Mucosa of rectum (tissue), 2 donors: ENCODE results near the gene SMAD5.

Experiments used
- H3K27ac ChIP-seq, 2 donors: one replicate each; pipeline ENCODE4 v1.7.0; 2013; ENCODE audit warnings: inconsistent platforms in 2 of 2, low read depth in 2 of 2, low read length in 2 of 2
- H3K27me3 ChIP-seq, 2 donors: one replicate each; pipeline ENCODE4 v1.7.0; 2013; ENCODE audit warnings: low read length in 2 of 2; ENCODE audit not compliant: control insufficient read depth in 2 of 2, insufficient read depth in 2 of 2
- H3K36me3 ChIP-seq, 2 donors: one replicate each; pipeline ENCODE4 v1.7.0; 2013; ENCODE audit warnings: low read length in 2 of 2; ENCODE audit not compliant: control insufficient read depth in 2 of 2, insufficient read depth in 2 of 2
- H3K4me1 ChIP-seq, 2 donors: one replicate each; pipeline ENCODE4 v1.7.0; 2013; ENCODE audit warnings: low read length in 2 of 2, mild to moderate bottlenecking in 1 of 2; ENCODE audit not compliant: control insufficient read depth in 2 of 2, insufficient read depth in 2 of 2
- H3K4me3 ChIP-seq, 2 donors: one replicate each; pipeline ENCODE4 v1.7.0; 2013; ENCODE audit warnings: low read length in 2 of 2
- H3K9ac ChIP-seq, 2 donors: one replicate each; pipeline ENCODE4 v1.7.0; 2013; ENCODE audit warnings: low read length in 2 of 2, low read depth in 1 of 2, mild to moderate bottlenecking in 1 of 2
- H3K9me3 ChIP-seq, 2 donors: one replicate each; pipeline ENCODE4 v1.7.0; 2013; ENCODE audit warnings: low read length in 2 of 2; ENCODE audit not compliant: control insufficient read depth in 2 of 2
- donor health status: healthy.
- donor health status: Normal muscosa, but diverticular disease.

The SMAD5 gene

GRCh38 chr5:136134653-136135052, 2.0 kb downstream of the SMAD5 start:
- no peak overlapping the region for H3K27ac ChIP-seq
- H3K4me3 ChIP-seq: no peak overlapping the region
- peaks cover 4 to 11% of the 10 kb centered on the region in 2 donors for H3K4me1 ChIP-seq

GRCh38 chr5:136135536-136135935, 2.9 kb downstream of the SMAD5 start:
- no peak overlapping the region for H3K4me3 ChIP-seq
- H3K27me3 ChIP-seq: no peaks in the 10 kb centered on the region
- peaks cover 4 to 11% of the 10 kb centered on the region in 2 donors for H3K4me1 ChIP-seq
- no peaks in the 10 kb centered on the region for H3K36me3 ChIP-seq
- no peak overlapping the region for H3K27ac ChIP-seq
- H3K9me3 ChIP-seq: no peaks in the 10 kb centered on the region
- H3K9ac ChIP-seq: peak overlapping the region in 1 of 2 donors; percentile 35

More at GRCh38 chr5:136134653-136135052, 2.0 kb downstream of the SMAD5 start:
- H3K9me3 ChIP-seq: no peaks in the 10 kb centered on the region
- no peaks in the 10 kb centered on the region for H3K27me3 ChIP-seq
- peak overlapping the region in 1 of 2 donors; percentile 28 for H3K9ac ChIP-seq
- H3K36me3 ChIP-seq: no peaks in the 10 kb centered on the region

GRCh38 chr5:136137497-136138220, 5.0 kb downstream of the SMAD5 start:
- Histone ChIP-seq H3K27me3 (no peaks in the 10 kb centered on the region), H3K9ac (no peak overlapping the region), H3K4me1 (peaks cover 4 to 8% of the 10 kb centered on the region in 2 donors), H3K36me3 (no peaks in the 10 kb centered on the region), H3K4me3 (no peak overlapping the region), H3K9me3 (no peaks in the 10 kb centered on the region), H3K27ac (no peak overlapping the region)

GRCh38 chr5:136141561-136141960, 8.9 kb downstream of the SMAD5 start:
- peaks cover 0 to 4% of the 10 kb centered on the region in 2 donors for H3K4me1 ChIP-seq
- H3K36me3 ChIP-seq: no peaks in the 10 kb centered on the region
- no peak overlapping the region for H3K27ac ChIP-seq
- H3K27me3 ChIP-seq: no peaks in the 10 kb centered on the region
- no peaks in the 10 kb centered on the region for H3K9me3 ChIP-seq
- H3K4me3 ChIP-seq: no peak overlapping the region
- H3K9ac ChIP-seq: no peak overlapping the region

GRCh38 chr5:136143312-136143711, 10.7 kb downstream of the SMAD5 start:
- Histone ChIP-seq H3K9ac (no peak overlapping the region), H3K9me3 (no peaks in the 10 kb centered on the region), H3K27ac (no peak overlapping the region), H3K27me3 (no peaks in the 10 kb centered on the region), H3K36me3 (no peaks in the 10 kb centered on the region), H3K4me3 (no peak overlapping the region), H3K4me1 (peaks cover 0 to 4% of the 10 kb centered on the region in 2 donors)

GRCh38 chr5:136143763-136144162, 11.1 kb downstream of the SMAD5 start:
- Histone ChIP-seq H3K9me3 (no peaks in the 10 kb centered on the region), H3K27ac (no peak overlapping the region), H3K36me3 (no peaks in the 10 kb centered on the region), H3K27me3 (no peaks in the 10 kb centered on the region), H3K9ac (no peak overlapping the region), H3K4me3 (no peak overlapping the region), H3K4me1 (peaks cover 0 to 4% of the 10 kb centered on the region in 2 donors)

GRCh38 chr5:136145030-136145429, 12.4 kb downstream of the SMAD5 start:
- Histone ChIP-seq H3K9ac (no peak overlapping the region), H3K27ac (no peak overlapping the region), H3K9me3 (no peaks in the 10 kb centered on the region), H3K4me1 (peaks cover 0 to 4% of the 10 kb centered on the region in 2 donors), H3K4me3 (no peak overlapping the region), H3K27me3 (no peaks in the 10 kb centered on the region), H3K36me3 (no peaks in the 10 kb centered on the region)

GRCh38 chr5:136146201-136146600, 13.6 kb downstream of the SMAD5 start:
- Histone ChIP-seq H3K36me3 (no peaks in the 10 kb centered on the region), H3K9me3 (no peaks in the 10 kb centered on the region), H3K27ac (no peak overlapping the region), H3K4me1 (peaks cover 0 to 4% of the 10 kb centered on the region in 2 donors), H3K4me3 (no peak overlapping the region), H3K9ac (no peak overlapping the region), H3K27me3 (no peaks in the 10 kb centered on the region)

- H3K27me3 ChIP-seq: no peaks in the 10 kb centered on the region
These were observed 15.0 kb downstream of the SMAD5 start for GRCh38 chr5:136147632-136148031.

GRCh38 chr5:136149891-136150290, 17.2 kb downstream of the SMAD5 start:
- Histone ChIP-seq H3K9me3 (no peaks in the 10 kb centered on the region), H3K36me3 (peaks cover 13 to 14% of the 10 kb centered on the region in 2 donors), H3K4me3 (no peak overlapping the region), H3K9ac (no peak overlapping the region), H3K27me3 (no peaks in the 10 kb centered on the region), H3K4me1 (no peaks in the 10 kb centered on the region), H3K27ac (no peak overlapping the region)

More at GRCh38 chr5:136147632-136148031, 15.0 kb downstream of the SMAD5 start:
- H3K9ac ChIP-seq: no peak overlapping the region
- no peak overlapping the region for H3K27ac ChIP-seq
- no peak overlapping the region for H3K4me3 ChIP-seq
- peaks cover 0 to 4% of the 10 kb centered on the region in 2 donors for H3K4me1 ChIP-seq
- no peaks in the 10 kb centered on the region for H3K36me3 ChIP-seq
- H3K9me3 ChIP-seq: no peaks in the 10 kb centered on the region
